Measurements from ENCODE around the gene ADAM19.

GRCh38 chr5:157464519-157465171 lies 110.9 kb downstream of the ADAM19 start:
- TF ChIP-seq EZH2 (IDR thresholded peaks at IDR 0.05) (no peak), FOXP2 (optimal IDR thresholded peaks at IDR 0.05; ENCODE audit: control extremely low read depth, extremely low read length, insufficient read depth) (no peak)
